Gastrocnemius medialis (tissue), 4 donors: ENCODE data around the gene TXNRD2. TPM values are rescaled to one million over a fixed set of nuclear protein-coding genes. Genes with fewer than 3 reads are reported as not detected.

Experiments used
- ATAC-seq, 2 donors: fragments of 150-250 bp; one replicate each; pipeline ENCODE4 v1.9.1; 2016
- DNase-seq, 2 donors: peaks; one replicate each; pipeline ENCODE4 v3.0.0-alpha.2; 2019
- H3K27ac ChIP-seq, 4 donors: fragments of 200-600 bp; sonication (generic); 1 replicate in 1 of 4; 2 replicates in 3 of 4; pipeline ENCODE4 v1.5.1; 2016 to 2018; ENCODE audit warnings: mild to moderate bottlenecking in 2 of 4, moderate library complexity in 1 of 4
- H3K27me3 ChIP-seq, 3 donors: fragments of 200-600 bp; sonication (generic) in 2 of 3; 1 replicate in 1 of 3; 2 replicates in 2 of 3; pipeline versions ENCODE4 v1.5.1 to v1.6.0; 2016 to 2019; ENCODE audit warnings: mild to moderate bottlenecking in 1 of 3, moderate library complexity in 1 of 3
- H3K36me3 ChIP-seq, 2 donors: fragments of 200-600 bp; sonication (generic) in 1 of 2; one replicate each; pipeline ENCODE4 v1.5.1; 2017 to 2018
- H3K4me1 ChIP-seq, 2 donors: fragments of 200-600 bp; sonication (generic) in 1 of 2; one replicate each; pipeline ENCODE4 v1.5.1; 2016 to 2017; ENCODE audit warnings: mild to moderate bottlenecking in 2 of 2
- H3K4me3 ChIP-seq, 4 donors: fragments of 200-600 bp; sonication (generic) in 3 of 4; 1 replicate in 1 of 4; 2 replicates in 3 of 4; pipeline ENCODE4 v1.5.1; 2016 to 2019; ENCODE audit warnings: mild to moderate bottlenecking in 2 of 4
- H3K9me3 ChIP-seq, 3 donors: fragments of 200-600 bp; sonication (generic) in 2 of 3; 1 replicate in 1 of 3; 2 replicates in 2 of 3; pipeline ENCODE4 v1.5.1; 2016 to 2019
- POLR2A ChIP-seq, 2 donors: fragments of 450-650 bp; IDR thresholded peaks; one replicate each; pipeline ENCODE4 v1.6.1; 2017; ENCODE audit warnings: antibody characterized with exemption in 2 of 2, mild to moderate bottlenecking in 2 of 2, moderate library complexity in 2 of 2
- in situ Hi-C, 4 donors: fragments of 200-750 bp; cut with MboI; loops; one replicate each; pipeline versions ENCODE4 v1.15.0 to v1.8.0; 2017; ENCODE audit warnings: low sequenced_read_pairs in 4 of 4
- intact Hi-C: fragments of 100-400 bp; cut with DNase I; formaldehyde crosslinking; loops from one replicate; pipeline ENCODE4 v1.15.1; 2023; ENCODE audit warnings: low total_unique reads
- total RNA-seq, 4 donors: library from RNA; depleted of rRNA; stranded (reverse); fragments of >200 nt; gene quantifications; one replicate each; pipeline versions ENCODE4 v1.1.0 to v1.2.3, GENCODE V29; 2016
- TF ChIP-seq, protein P1 (sequence below), 5 experiments: fragments of 450-650 bp in 3 of 5; fragments of 200-600 bp in 2 of 5; sonication (generic) in 2 of 5; IDR thresholded peaks in 4 of 5; conservative IDR thresholded peaks in 1 of 5; 1 replicate in 4 of 5; 2 replicates in 1 of 5; pipeline ENCODE4 v1.5.1; 2016 to 2019; ENCODE audit warnings: antibody characterized with exemption in 5 of 5, mild to moderate bottlenecking in 3 of 5, moderate library complexity in 3 of 5

TXNRD2 gene
- total RNA-seq, 4 donors from 2014 or later: 9.0 to 18.0 (median 14.4) TPM

- in situ Hi-C loops: no loop called here
- DNase-seq (no peak), ATAC-seq (no peak)
Observed at GRCh38 chr22:19901577-19902244, 39.9 kb downstream of the TXNRD2 start.

GRCh38 chr22:19900707-19901436 lies 40.7 kb downstream of the TXNRD2 start:
- DNase-seq (no peak), ATAC-seq (no peak)
- TF ChIP-seq, protein P1, sequence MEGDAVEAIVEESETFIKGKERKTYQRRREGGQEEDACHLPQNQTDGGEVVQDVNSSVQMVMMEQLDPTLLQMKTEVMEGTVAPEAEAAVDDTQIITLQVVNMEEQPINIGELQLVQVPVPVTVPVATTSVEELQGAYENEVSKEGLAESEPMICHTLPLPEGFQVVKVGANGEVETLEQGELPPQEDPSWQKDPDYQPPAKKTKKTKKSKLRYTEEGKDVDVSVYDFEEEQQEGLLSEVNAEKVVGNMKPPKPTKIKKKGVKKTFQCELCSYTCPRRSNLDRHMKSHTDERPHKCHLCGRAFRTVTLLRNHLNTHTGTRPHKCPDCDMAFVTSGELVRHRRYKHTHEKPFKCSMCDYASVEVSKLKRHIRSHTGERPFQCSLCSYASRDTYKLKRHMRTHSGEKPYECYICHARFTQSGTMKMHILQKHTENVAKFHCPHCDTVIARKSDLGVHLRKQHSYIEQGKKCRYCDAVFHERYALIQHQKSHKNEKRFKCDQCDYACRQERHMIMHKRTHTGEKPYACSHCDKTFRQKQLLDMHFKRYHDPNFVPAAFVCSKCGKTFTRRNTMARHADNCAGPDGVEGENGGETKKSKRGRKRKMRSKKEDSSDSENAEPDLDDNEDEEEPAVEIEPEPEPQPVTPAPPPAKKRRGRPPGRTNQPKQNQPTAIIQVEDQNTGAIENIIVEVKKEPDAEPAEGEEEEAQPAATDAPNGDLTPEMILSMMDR (IDR thresholded peaks at IDR 0.05 in 4 of 5, conservative IDR thresholded peaks at IDR 0.05 in 1 of 5): no peak
- no peak for TF ChIP-seq POLR2A (IDR thresholded peaks at IDR 0.05)
- no peak overlapping the region for H3K4me3 ChIP-seq
- H3K9me3 ChIP-seq: no peaks in the 10 kb centered on the region
- peaks cover 0 to 8% of the 10 kb centered on the region in 2 donors for H3K36me3 ChIP-seq
- no peaks in the 10 kb centered on the region for H3K4me1 ChIP-seq
- in situ Hi-C loops (no loop called here), intact Hi-C loops (no loop called here)
- H3K27me3 ChIP-seq: no peaks in the 10 kb centered on the region
- H3K27ac ChIP-seq: no peak overlapping the region

More at GRCh38 chr22:19901577-19902244, 39.9 kb downstream of the TXNRD2 start:
- Histone ChIP-seq H3K4me1 (no peaks in the 10 kb centered on the region), H3K36me3 (peaks cover 0 to 8% of the 10 kb centered on the region in 2 donors), H3K27me3 (no peaks in the 10 kb centered on the region), H3K4me3 (no peak overlapping the region), H3K9me3 (no peaks in the 10 kb centered on the region), H3K27ac (no peak overlapping the region)
- intact Hi-C loops: no loop called here
- no peak for TF ChIP-seq POLR2A (IDR thresholded peaks at IDR 0.05)
- TF ChIP-seq, protein P1 (IDR thresholded peaks at IDR 0.05 in 4 of 5, conservative IDR thresholded peaks at IDR 0.05 in 1 of 5): no peak

- no peaks in the 10 kb centered on the region for H3K9me3 ChIP-seq
- no peak overlapping the region for H3K27ac ChIP-seq
- H3K4me1 ChIP-seq: no peaks in the 10 kb centered on the region
- in situ Hi-C loops: no loop called here
- ATAC-seq: no peak
- no peak for DNase-seq
- no peak overlapping the region for H3K4me3 ChIP-seq
- no peak for TF ChIP-seq POLR2A (IDR thresholded peaks at IDR 0.05)
- TF ChIP-seq, protein P1 (IDR thresholded peaks at IDR 0.05 in 4 of 5, conservative IDR thresholded peaks at IDR 0.05 in 1 of 5): no peak
- H3K36me3 ChIP-seq: peaks cover 0 to 22% of the 10 kb centered on the region in 2 donors
- H3K27me3 ChIP-seq: no peaks in the 10 kb centered on the region
- intact Hi-C loops: no loop called here
Observed at GRCh38 chr22:19898831-19899567, 42.6 kb downstream of the TXNRD2 start.

GRCh38 chr22:19898145-19898544 lies 43.5 kb downstream of the TXNRD2 start:
- H3K27me3 ChIP-seq: no peaks in the 10 kb centered on the region
- TF ChIP-seq, protein P1 (IDR thresholded peaks at IDR 0.05 in 4 of 5, conservative IDR thresholded peaks at IDR 0.05 in 1 of 5): no peak
- no peak for TF ChIP-seq POLR2A (IDR thresholded peaks at IDR 0.05)
- H3K4me3 ChIP-seq: no peak overlapping the region
- intact Hi-C loops (no loop called here), in situ Hi-C loops (no loop called here)
- H3K27ac ChIP-seq: no peak overlapping the region
- ATAC-seq (no peak), DNase-seq (no peak)
- H3K36me3 ChIP-seq: peaks cover 0 to 27% of the 10 kb centered on the region in 2 donors
- no peaks in the 10 kb centered on the region for H3K9me3 ChIP-seq
- H3K4me1 ChIP-seq: no peaks in the 10 kb centered on the region
